Pancreas (tissue), 10 donors: ENCODE results near the gene RPRD1B. TPM values are rescaled to one million over a fixed set of nuclear protein-coding genes. Genes with fewer than 3 reads are reported as not detected.

Experiments used
- ATAC-seq, 4 donors: fragments of 200-7000 bp; cut with Tn5 transposase; one replicate each; pipeline versions ENCODE4 v1.8.0 to v1.9.1; 2020; ENCODE audit warnings: mild to moderate bottlenecking in 4 of 4, moderate library complexity in 4 of 4
- DNase-seq, 6 donors: peaks; one replicate each; pipeline ENCODE4 v3.0.0-alpha.2; 2020
- FAIRE-seq: peaks from 2 replicates; lab custom pipeline; 2012; peaks lifted over from hg19 to GRCh38; lab: Jason Lieb, UNC
- H3K27ac ChIP-seq, 4 donors: fragments of 200-600 bp; sonication (generic); 1 replicate in 3 of 4; 2 replicates in 1 of 4; pipeline versions ENCODE4 v1.5.0 to v1.8.0; 2020
- H3K27me3 ChIP-seq, 4 donors: fragments of 200-600 bp; one replicate each; pipeline ENCODE4 v1.8.0; 2021
- H3K36me3 ChIP-seq, 3 donors: fragments of 200-600 bp; sonication (generic) in 1 of 3; one replicate each; pipeline versions ENCODE4 v1.5.0 to v1.8.0; 2020 to 2021
- H3K4me1 ChIP-seq, 3 donors: fragments of 200-600 bp; one replicate each; pipeline ENCODE4 v1.8.0; 2021
- H3K4me3 ChIP-seq, 4 donors: fragments of 200-600 bp; sonication (generic) in 2 of 4; one replicate each; pipeline versions ENCODE4 v1.5.0 to v1.8.0; 2020 to 2021
- H3K9me3 ChIP-seq, 4 donors: fragments of 200-600 bp; one replicate each; pipeline ENCODE4 v1.8.0; 2021
- WGBS, 2 donors: extraction: QIAGEN DNeasy Blood & Tissue Kit; methylation state at CpG; one replicate each; pipeline ENCODE4 v1.1.7; 2013; 5-methylcytosine and 5-hydroxymethylcytosine counted together
- intact Hi-C, 3 donors: fragments of 100-400 bp; cut with DNase I; formaldehyde crosslinking; loops; one replicate each; pipeline versions ENCODE4 v1.11.1 to v1.14.2; 2022
- polyA plus RNA-seq, 2 donors: library from polyadenylated mRNA; stranded (reverse); fragments of 200-250 nt; gene quantifications; one replicate each; pipeline ENCODE4 v1.2.3, GENCODE V29; 2013
- total RNA-seq, 6 donors: library from RNA; stranded (reverse); fragmentation: NEBNext Ultra II Directional in 4 of 6; extraction: Animal tissue kit (Norgen Biotek cat#: 25700) in 4 of 6; gene quantifications; one replicate each; pipeline versions ENCODE4 v1.2.1 to v1.2.4, GENCODE V29; 2021 to 2023
- TF ChIP-seq, protein P1 (sequence below), 4 donors: fragments of 200-600 bp; sonication (generic) in 3 of 4; IDR thresholded peaks; one replicate each; pipeline versions ENCODE4 v1.5.0 to v1.8.0; 2021; ENCODE audit warnings: antibody characterized with exemption in 4 of 4
- donor health status: healthy with polysubstance abuse.
- donor health status: DM: no; HTN: no; CAD: no; lungs with moderate emphysema.
- donor health status: DM: no; HTN: no; CAD: no.
- donor health status: control.
- donor health status: control.
- donor health status: Bipolar disorder and iron deficiency.
- donor health status: DM: yes; HTN: yes; CAD: no.
- donor health status: DM: no; HTN: no; CAD: no.
- donor health status: DM: no; HTN: no; CAD: no.
- donor health status: DM: yes; HTN: yes; CAD: no.

Gene RPRD1B
- total and polyA plus RNA-seq, 8 donors, result 6.0 to 19.7 (median 12.0) TPM

DNA sequence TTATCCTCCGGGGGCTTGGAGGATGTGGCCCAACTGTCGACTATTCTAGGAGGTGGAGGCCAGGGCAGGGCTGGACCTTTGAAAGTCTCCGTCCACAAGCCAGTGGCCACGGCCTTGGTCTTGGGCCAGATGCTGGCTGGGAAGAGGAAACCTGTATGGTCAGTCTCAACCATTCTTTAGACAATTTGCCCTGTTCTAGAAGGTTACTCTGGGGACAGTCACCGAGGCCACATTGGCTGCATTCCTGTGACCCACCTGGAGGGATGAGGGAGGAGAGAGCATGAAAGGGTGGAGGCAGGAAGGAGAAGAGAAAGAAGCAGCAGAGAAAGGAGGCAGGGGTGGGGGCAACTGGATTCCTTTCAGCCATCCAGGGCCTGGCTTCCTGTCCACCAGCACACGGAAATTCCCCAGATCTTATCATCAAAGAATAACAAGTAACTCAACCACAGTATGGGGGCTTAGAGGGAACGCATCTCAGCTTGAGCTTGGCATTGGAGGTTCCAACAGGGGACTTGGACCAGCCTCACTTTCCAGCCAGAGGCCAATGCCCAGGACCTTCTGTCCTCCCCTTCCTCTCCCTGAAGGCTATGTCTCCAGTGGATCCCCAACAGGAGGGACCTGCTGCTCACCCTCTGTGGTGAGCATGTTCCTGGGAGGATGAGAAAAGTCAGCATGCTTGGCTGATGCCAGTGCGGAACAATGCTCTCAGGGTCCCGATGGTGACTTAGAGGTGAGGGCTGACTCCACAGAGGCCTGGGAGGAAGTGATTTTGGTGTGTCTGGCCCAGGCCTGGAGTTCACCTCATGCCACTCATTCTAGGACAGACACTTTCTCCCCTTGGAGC lies 101.1 kb downstream of the RPRD1B start:
- DNase-seq, result peak in 1 of 6 donors; percentile 53
- H3K27ac ChIP-seq, result peak overlapping the region in 2 of 4 donors; percentile 3 to 39

DNA sequence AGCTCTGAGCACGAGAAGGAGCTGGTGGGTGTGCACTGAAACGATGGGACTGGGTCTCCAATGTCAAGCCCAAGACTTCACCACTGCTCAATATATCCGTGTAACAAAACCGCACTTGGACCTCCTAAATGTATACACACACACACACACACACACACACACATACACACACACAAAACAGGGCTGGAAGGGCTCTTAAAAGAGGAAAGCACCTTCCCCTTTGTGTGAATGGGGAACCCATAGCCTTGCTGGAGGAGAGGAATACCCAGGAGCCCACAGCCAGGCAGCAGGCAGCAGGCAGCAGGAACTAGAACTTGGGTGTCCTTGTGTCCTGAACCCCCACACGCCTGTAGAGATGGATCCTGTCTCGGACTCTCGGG lies 101.7 kb downstream of the RPRD1B start:
- Histone ChIP-seq H3K4me1 (peaks cover 0 to 6% (median 0%) of the 10 kb centered on the region in 3 donors), H3K27ac (no peak overlapping the region), H3K4me3 (no peak overlapping the region), H3K36me3 (no peaks in the 10 kb centered on the region), H3K9me3 (no peaks in the 10 kb centered on the region), H3K27me3 (no peaks in the 10 kb centered on the region)
- intact Hi-C loops, result no loop called here
- WGBS, 2 donors, result 77 to 90% methylated on average over 7 of the region's 7 CpGs
- no peak for ATAC-seq
- no peak for FAIRE-seq
- TF ChIP-seq, protein P1, sequence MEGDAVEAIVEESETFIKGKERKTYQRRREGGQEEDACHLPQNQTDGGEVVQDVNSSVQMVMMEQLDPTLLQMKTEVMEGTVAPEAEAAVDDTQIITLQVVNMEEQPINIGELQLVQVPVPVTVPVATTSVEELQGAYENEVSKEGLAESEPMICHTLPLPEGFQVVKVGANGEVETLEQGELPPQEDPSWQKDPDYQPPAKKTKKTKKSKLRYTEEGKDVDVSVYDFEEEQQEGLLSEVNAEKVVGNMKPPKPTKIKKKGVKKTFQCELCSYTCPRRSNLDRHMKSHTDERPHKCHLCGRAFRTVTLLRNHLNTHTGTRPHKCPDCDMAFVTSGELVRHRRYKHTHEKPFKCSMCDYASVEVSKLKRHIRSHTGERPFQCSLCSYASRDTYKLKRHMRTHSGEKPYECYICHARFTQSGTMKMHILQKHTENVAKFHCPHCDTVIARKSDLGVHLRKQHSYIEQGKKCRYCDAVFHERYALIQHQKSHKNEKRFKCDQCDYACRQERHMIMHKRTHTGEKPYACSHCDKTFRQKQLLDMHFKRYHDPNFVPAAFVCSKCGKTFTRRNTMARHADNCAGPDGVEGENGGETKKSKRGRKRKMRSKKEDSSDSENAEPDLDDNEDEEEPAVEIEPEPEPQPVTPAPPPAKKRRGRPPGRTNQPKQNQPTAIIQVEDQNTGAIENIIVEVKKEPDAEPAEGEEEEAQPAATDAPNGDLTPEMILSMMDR (IDR thresholded peaks at IDR 0.05), result no peak
- DNase-seq, result no peak

More for the DNA sequence above, 101.1 kb downstream of the RPRD1B start:
- intact Hi-C loops, result no loop called here
- Histone ChIP-seq H3K36me3 (no peaks in the 10 kb centered on the region), H3K27me3 (no peaks in the 10 kb centered on the region), H3K9me3 (no peaks in the 10 kb centered on the region), H3K4me1 (peaks cover 0 to 6% (median 0%) of the 10 kb centered on the region in 3 donors), H3K4me3 (no peak overlapping the region)
- WGBS, 2 donors, result 48 to 55% methylated on average over 9 of the region's 9 CpGs
- TF ChIP-seq, protein P1 (IDR thresholded peaks at IDR 0.05), result no peak
- FAIRE-seq (no peak), ATAC-seq (peak in 3 of 4 donors; percentile 7 to 58 (median 29))

DNA sequence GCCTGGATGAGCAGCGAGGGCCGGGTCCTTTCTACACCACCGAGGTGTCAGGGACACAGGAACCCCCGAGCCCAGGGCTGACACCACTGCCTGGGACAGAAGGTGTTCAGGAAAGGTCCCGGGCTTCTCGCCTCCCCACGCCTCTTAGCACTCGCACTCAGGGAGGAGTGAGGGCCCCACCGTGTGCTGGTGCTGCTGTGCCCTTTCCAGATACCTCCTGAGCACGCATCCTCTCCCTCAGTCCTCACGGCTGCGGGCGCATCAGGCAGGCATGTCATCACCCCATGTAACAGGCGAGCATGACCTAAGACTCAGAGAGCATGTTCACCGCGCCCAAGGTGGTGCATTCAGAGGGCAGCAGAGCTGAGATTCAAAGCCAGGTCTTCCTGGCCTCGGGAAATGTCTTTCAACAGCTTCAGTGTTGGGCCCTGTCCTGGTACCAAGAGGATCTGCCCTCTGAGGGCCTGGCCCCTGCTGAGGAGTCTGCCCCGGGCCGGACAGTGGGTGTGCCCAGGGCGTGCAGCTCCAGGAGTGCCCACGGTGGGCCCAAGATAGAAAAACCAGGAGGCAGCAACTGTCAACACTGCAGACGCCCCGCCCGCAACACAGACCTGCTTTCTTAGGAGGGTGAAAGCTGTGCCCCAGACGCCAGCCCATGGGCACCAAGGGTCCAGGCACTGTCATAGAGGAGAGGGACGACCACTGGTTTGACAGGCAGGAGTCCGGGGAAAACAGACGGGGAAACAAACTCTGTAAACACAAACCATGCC lies 102.3 kb downstream of the RPRD1B start:
- Histone ChIP-seq H3K36me3 (no peaks in the 10 kb centered on the region), H3K9me3 (no peaks in the 10 kb centered on the region), H3K4me3 (no peak overlapping the region), H3K27ac (no peak overlapping the region), H3K4me1 (peaks cover 0 to 6% (median 0%) of the 10 kb centered on the region in 3 donors), H3K27me3 (no peaks in the 10 kb centered on the region)
- FAIRE-seq (no peak), DNase-seq (peak in 1 of 6 donors; percentile 55), ATAC-seq (no peak)
- TF ChIP-seq, protein P1 (IDR thresholded peaks at IDR 0.05), result no peak
- 84 to 90% methylated on average over 28 of the region's 28 CpGs for WGBS, 2 donors
- intact Hi-C loops, result no loop called here

DNA sequence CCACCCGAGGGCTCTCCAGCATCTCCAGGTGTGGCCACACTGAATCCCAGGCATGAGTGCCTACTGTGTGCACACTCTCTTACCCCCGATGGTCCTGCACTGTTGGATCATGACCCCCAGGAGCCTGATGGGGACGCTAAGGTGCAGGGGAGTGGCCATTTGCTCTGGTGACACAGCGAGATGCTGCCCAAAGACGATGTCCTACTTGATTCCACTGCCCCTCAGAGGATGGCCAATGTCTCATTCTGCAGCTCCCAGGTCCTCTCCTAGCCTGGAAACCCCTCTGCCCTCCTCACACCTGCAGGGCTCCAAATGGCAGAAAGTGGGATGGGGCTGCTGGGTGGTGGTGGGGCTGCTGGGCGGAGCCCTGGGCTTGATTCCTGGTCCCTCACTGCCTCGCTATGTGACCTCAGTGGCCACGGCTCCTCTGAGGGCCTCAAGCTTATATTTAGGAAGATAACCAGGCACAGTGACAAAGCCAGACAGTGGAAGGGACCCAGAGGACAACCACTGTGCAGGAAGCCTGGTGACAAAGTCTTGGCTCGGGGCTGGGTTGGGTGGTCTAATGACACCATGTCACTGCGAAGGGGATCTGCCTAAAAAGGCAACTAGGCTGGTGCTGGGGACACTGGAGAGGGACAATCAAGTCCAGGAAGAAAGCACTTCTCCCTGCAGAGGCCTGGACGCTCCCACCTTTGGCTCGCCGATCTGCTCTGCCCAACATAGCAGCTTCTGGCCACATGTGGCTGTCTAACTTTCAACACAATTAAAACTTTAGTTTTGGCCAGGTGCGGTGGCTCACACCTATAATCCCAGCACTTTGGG lies 103.1 kb downstream of the RPRD1B start:
- H3K4me3 ChIP-seq, result no peak overlapping the region
- H3K9me3 ChIP-seq, result no peaks in the 10 kb centered on the region
- intact Hi-C loops, result no loop called here
- no peak overlapping the region for H3K27ac ChIP-seq
- FAIRE-seq (no peak), DNase-seq (peak in 1 of 6 donors; percentile 31), ATAC-seq (no peak)
- no peaks in the 10 kb centered on the region for H3K27me3 ChIP-seq
- TF ChIP-seq, protein P1 (IDR thresholded peaks at IDR 0.05), result no peak
- H3K36me3 ChIP-seq, result no peaks in the 10 kb centered on the region
- peaks cover 0 to 6% (median 0%) of the 10 kb centered on the region in 3 donors for H3K4me1 ChIP-seq
- WGBS, 2 donors, result 84% methylated on average over 14 of the region's 14 CpGs
